HG02763 (cell line): ENCODE data around the gene LAMC1.
A peak's percentile ranks its signal among the peaks of the same experiment; 100 is the strongest.

ENCODE experiments used
- ATAC-seq: cut with Tn5 transposase; IDR thresholded peaks from one replicate; pipeline ENCODE4 v1.9.1; 2021; ENCODE audit warnings: mild to moderate bottlenecking, moderate library complexity; ENCODE audit not compliant: unreplicated experiment

Gene LAMC1

DNA sequence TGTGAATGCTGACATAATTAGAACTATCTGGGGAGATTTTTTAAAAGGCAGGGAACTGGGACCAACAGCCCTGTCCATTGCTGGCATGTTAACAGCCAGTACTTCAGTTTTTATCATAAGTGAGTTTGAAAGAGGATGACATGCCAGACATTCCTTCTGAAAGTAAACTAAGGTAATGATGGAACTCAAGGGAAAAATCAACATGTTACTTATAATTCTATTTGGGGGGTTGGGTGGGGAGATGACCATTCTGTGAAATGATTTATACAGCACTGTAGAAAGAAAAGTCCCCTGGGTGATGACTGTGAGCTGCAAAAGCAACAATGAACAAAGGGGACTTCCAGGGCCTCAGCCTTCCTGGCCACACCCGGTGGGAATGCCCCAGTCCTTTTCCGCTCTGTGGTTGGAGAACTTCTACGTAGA lies 157.4 kb downstream of the LAMC1 start:
- ATAC-seq, result peak; percentile 65

DNA sequence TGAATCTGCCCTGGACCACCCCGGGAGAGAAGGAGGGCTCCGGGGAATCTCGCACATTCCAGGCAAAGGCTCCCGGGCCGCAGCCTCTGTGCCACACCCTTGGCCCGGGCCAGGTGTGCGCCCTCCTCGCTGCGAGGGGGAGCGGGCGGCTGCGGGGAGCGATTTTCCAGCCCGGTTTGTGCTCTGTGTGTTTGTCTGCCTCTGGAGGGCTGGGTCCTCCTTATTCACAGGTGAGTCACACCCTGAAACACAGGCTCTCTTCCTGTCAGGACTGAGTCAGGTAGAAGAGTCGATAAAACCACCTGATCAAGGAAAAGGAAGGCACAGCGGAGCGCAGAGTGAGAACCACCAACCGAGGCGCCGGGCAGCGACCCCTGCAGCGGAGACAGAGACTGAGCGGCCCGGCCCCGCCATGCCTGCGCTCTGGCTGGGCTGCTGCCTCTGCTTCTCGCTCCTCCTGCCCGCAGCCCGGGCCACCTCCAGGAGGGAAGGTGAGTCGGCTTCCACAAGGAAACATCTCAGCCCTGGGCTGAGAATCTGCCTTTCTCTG lies 162.8 kb downstream of the LAMC1 start, which contains the start of gene LAMC2:
Gene LAMC2, plus strand, starts transcription at position 324 of the 550 bp plus-strand sequence. Its CDS starts 89 bp downstream, at position 413.
- ATAC-seq, result no peak

DNA sequence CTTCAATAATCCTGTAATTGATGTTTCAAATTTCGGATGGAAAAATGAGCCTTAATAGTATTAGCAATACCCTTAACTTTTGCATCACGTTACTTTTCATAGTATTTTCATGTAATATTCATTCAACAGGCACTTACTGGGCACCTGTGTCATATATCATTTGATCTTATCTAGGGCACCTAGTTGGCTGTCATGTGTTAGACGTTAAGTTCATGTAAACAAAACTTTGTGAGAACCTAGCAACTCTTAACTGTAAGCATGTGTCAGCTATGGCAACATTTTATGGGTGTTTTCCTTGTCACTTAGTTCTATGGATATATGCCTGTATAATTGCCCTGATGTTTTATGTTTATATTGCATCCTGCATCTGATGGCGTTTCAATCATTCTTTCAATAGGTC lies 163.6 kb downstream of the LAMC1 start:
- no peak for ATAC-seq

DNA sequence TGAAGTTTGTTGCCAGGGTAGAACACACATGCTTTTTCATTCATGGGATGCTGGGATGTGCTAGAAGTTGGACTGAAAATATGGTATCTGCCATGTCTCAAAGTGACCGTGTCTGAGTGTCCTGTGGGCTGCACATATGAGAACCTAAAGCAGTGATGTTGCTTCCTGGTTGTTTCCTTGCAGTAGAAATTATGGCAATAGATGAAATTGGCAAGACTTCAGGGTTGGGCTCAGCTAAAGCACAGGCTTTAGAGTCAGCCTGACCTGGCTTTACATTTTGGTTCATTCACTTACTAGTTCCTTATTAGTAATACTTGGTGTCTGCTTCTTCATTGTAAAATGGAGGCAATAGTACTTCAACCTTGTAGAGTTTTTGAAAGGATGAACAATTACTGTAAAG lies 165.0 kb downstream of the LAMC1 start:
- ATAC-seq, result no peak

DNA sequence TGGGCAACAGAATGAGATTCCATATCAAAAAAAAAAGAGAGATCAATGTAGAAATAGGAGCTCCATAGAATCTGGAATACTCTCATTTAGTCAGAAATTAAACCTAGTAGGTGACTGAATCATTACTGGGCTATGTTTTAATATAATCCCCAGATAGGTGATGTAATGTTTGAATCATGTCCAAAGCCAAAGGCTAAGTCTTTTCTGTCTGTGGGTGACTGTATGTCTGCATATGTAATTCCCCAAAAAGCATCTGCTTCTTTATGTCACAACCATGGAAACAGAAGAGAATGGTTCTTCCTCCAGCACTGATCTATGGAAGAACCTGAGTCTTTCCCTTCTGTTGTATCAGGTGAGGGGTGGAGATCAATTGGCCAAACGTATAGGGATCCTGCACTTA lies 168.6 kb downstream of the LAMC1 start:
- ATAC-seq, result no peak

DNA sequence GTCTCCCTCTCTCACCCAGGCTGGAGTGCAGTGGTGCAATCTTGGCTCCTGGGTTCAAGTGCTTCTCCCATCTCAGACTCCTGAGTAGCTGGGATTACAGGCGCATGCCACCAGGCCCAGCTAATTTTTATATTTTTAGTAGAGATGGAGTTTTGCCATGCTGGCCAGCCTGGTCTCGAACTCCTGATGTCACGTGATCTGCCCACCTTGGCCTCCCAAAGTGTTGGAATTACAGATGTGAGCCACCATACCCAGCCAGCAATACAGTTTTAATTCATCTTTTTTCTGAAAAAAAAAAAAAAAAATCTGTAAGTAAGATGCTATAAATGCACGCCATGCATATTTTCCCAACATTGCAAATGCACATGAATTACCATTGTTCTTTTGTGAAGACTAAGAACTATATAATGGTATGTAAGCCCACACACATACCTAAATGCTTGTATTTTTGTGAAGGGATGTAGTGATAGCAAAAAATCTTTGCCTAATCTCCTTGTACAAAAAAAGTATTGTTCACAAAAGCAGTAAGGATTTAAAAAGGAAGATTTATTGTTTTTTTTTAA lies 170.8 kb downstream of the LAMC1 start:
- ATAC-seq, result no peak

DNA sequence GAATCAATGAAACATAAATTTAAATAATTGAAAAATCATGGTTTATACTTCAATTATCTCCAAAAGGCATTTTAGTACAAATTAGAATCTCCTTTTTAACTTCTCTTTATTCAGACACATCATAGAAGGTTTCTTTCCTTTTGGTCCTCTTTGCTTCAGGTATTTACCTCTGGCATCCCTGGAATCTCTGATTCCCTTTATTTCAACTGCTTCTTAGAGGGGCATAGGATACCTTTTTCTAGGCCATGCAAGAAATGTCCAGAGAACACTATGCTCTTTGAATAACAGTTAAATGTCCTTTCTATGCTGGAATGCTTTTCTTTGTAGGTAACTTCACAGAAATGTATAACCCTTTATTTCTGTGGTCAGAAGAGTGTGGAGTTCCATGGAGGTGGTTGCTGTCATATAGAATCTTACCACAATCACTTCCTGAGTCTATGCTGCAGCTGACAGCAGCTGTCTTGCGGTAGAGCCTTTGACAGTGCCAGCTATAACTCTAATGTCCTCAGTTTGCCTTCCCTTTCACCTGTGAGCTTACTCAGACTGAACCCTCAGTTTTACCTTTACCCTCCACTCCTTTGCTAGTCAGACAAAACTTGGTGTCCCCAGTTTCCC lies 171.4 kb downstream of the LAMC1 start:
- peak; percentile 89 for ATAC-seq

DNA sequence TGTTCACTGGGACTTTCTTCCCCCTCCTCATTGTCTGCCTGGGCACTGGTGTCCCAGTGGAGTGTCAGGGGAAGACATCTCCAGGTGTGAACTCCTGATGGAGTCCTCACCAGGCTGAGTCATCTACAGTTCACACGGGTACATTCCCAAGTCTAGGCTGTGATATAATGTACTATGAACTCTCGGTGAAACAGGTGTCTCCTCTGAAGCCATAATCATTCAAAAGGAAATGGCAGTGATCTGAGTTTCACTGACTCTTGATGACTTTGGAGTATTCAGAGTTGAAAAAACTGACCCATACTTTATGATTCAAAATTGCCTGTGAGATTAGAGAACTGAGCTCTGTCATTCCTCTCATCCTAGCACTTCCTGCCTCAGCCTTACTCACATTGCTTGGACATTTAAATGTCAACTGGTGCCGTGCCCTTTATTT lies 171.9 kb downstream of the LAMC1 start:
- ATAC-seq, result peak; percentile 16
